NCI-H1105 treated with DMSO at 0.1 percent for 48 hours (cell line): ENCODE results near the gene CPNE2.

Experiments used
- DNase-seq: peaks from one replicate; lab custom pipeline; 2025; lab: John Stamatoyannopoulos, UW

CPNE2 gene

GRCh38 chr16:57123974-57124674 lies 31.7 kb downstream of the CPNE2 start:
- no peak for DNase-seq

- DNase-seq: no peak
Measured at GRCh38 chr16:57125376-57125775, 33.0 kb downstream of the CPNE2 start.

GRCh38 chr16:57125969-57126368 lies 33.6 kb downstream of the CPNE2 start:
- no peak for DNase-seq

GRCh38 chr16:57126411-57126810 lies 34.0 kb downstream of the CPNE2 start:
- no peak for DNase-seq

GRCh38 chr16:57127037-57127763 lies 34.8 kb downstream of the CPNE2 start:
- no peak for DNase-seq

- no peak for DNase-seq
Measured at GRCh38 chr16:57127836-57128235, 35.5 kb downstream of the CPNE2 start.

- DNase-seq: no peak
Measured at GRCh38 chr16:57128771-57129389, 36.5 kb downstream of the CPNE2 start.

GRCh38 chr16:57130950-57131321 lies 38.6 kb downstream of the CPNE2 start:
- DNase-seq: no peak

- DNase-seq: no peak
Measured at GRCh38 chr16:57131351-57131970, 39.1 kb downstream of the CPNE2 start.

GRCh38 chr16:57132470-57132869 lies 40.1 kb downstream of the CPNE2 start:
- DNase-seq: no peak

- DNase-seq: no peak
Measured at GRCh38 chr16:57133031-57133430, 40.6 kb downstream of the CPNE2 start.

GRCh38 chr16:57133886-57134285 lies 41.5 kb downstream of the CPNE2 start:
- no peak for DNase-seq

- DNase-seq: no peak
Measured at GRCh38 chr16:57134982-57135381, 42.6 kb downstream of the CPNE2 start.

- no peak for DNase-seq
Measured at GRCh38 chr16:57137043-57137442, 44.7 kb downstream of the CPNE2 start.

GRCh38 chr16:57137566-57138273 lies 45.3 kb downstream of the CPNE2 start:
- no peak for DNase-seq

GRCh38 chr16:57138281-57138935 lies 46.0 kb downstream of the CPNE2 start:
- no peak for DNase-seq

GRCh38 chr16:57140931-57141668 lies 48.7 kb downstream of the CPNE2 start:
- no peak for DNase-seq

GRCh38 chr16:57141822-57142631 lies 49.6 kb downstream of the CPNE2 start:
- DNase-seq: no peak

- no peak for DNase-seq
Measured at GRCh38 chr16:57143149-57143921, 51.0 kb downstream of the CPNE2 start.
